ENCODE measurements around the gene SLC16A2. TPM values are rescaled to one million over a fixed set of nuclear protein-coding genes. Genes with fewer than 3 reads are reported as not detected.
"Not testable (repeated sequence)": the region's sequence is repeated elsewhere in the genome, so short reads cannot be mapped to it uniquely, and the experiment has no call there.

The SLC16A2 gene
- total RNA-seq, 2 experiments from 2014 or later = 0.16 to 0.22 TPM

DNA sequence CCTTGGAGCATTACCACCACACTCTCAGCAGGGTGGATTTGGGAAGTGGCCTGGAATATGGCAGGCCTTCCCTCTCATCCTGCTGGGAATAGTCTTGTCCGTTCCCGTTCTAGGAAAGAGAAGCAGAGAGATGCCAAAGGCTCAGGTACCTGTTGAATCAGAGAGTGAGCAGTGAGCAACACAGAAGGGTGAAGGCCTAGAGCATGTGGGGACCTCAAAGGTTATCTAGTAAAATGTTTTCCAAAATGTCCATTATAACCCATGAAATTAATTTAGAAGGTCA is 30.8 kb downstream of the SLC16A2 start:
- no peaks in the 10 kb centered on the region for H3K27me3 Mint-ChIP-seq

DNA sequence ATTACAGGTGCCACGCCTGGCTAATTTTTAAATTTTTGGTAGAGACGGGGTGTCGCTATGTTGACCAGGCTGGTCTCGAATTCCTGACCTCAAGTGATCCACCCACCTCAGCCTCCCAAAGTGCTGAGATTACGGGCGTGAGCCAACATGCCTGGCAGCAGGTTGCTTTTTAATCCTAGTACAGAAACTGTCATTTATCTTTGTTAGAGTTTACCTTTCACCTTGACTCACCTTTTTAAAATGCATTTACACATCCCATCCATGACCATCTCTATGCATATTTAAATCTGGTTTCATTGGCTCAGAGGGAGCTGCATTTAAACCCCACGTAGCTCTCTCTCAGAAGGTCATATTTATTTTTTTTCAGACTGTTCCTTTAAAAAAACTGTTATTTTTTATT is 31.9 kb downstream of the SLC16A2 start:
- Mint-ChIP-seq H3K27me3 (no peaks in the 10 kb centered on the region), H3K9me3 (no peaks in the 10 kb centered on the region), H3K27ac (no peak overlapping the region), H3K4me3 (no peak overlapping the region), H3K36me3 (ENCODE audit: low read depth) (no peaks in the 10 kb centered on the region), H3K4me1 (ENCODE audit: low read depth) (peaks cover 8% of the 10 kb centered on the region)
- no peaks in the 10 kb centered on the region for H3K27me3 ChIP-seq (ENCODE audit: control insufficient read depth in 1 of 2, insufficient read depth in 2 of 2, low read length in 2 of 2)
- H3K27ac ChIP-seq (ENCODE audit: low read depth in 1 of 2, low read length in 2 of 2) = no peak overlapping the region
- H3K4me1 ChIP-seq (ENCODE audit: insufficient read depth, low read length) = peaks cover 4% of the 10 kb centered on the region
- no peak for DNase-seq
- POLR2A ChIA-PET = no interaction called here
- CTCF ChIA-PET = no interaction called here
- H3K4me3 ChIP-seq (ENCODE audit: low read length) = no peak overlapping the region
- no peak for ATAC-seq (ENCODE audit: poor library complexity)
- TF ChIP-seq, protein P1, sequence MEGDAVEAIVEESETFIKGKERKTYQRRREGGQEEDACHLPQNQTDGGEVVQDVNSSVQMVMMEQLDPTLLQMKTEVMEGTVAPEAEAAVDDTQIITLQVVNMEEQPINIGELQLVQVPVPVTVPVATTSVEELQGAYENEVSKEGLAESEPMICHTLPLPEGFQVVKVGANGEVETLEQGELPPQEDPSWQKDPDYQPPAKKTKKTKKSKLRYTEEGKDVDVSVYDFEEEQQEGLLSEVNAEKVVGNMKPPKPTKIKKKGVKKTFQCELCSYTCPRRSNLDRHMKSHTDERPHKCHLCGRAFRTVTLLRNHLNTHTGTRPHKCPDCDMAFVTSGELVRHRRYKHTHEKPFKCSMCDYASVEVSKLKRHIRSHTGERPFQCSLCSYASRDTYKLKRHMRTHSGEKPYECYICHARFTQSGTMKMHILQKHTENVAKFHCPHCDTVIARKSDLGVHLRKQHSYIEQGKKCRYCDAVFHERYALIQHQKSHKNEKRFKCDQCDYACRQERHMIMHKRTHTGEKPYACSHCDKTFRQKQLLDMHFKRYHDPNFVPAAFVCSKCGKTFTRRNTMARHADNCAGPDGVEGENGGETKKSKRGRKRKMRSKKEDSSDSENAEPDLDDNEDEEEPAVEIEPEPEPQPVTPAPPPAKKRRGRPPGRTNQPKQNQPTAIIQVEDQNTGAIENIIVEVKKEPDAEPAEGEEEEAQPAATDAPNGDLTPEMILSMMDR (IDR thresholded peaks at IDR 0.05) = no peak
- no peaks in the 10 kb centered on the region for H3K36me3 ChIP-seq (ENCODE audit: insufficient read depth, low read length)
- intact Hi-C loops (cut with DNase I, micrococcal nuclease) = no loop called here
- H3K9me3 ChIP-seq (ENCODE audit: control insufficient read depth in 1 of 2, insufficient read depth in 1 of 2, low read length in 2 of 2) = no peaks in the 10 kb centered on the region

More for the DNA sequence above, 30.8 kb downstream of the SLC16A2 start:
- ATAC-seq (ENCODE audit: poor library complexity) (no peak), DNase-seq (no peak)
- Histone ChIP-seq H3K27me3 (ENCODE audit: control insufficient read depth in 1 of 2, insufficient read depth in 2 of 2, low read length in 2 of 2) (no peaks in the 10 kb centered on the region), H3K4me3 (ENCODE audit: low read length) (no peak overlapping the region), H3K36me3 (ENCODE audit: insufficient read depth, low read length) (no peaks in the 10 kb centered on the region), H3K9me3 (ENCODE audit: control insufficient read depth in 1 of 2, insufficient read depth in 1 of 2, low read length in 2 of 2) (no peaks in the 10 kb centered on the region), H3K4me1 (ENCODE audit: insufficient read depth, low read length) (peaks cover 4% of the 10 kb centered on the region), H3K27ac (ENCODE audit: low read depth in 1 of 2, low read length in 2 of 2) (no peak overlapping the region)
- Mint-ChIP-seq H3K9me3 (no peaks in the 10 kb centered on the region), H3K36me3 (ENCODE audit: low read depth) (no peaks in the 10 kb centered on the region), H3K4me1 (ENCODE audit: low read depth) (peaks cover 8% of the 10 kb centered on the region), H3K27ac (no peak overlapping the region), H3K4me3 (no peak overlapping the region)
- intact Hi-C loops (cut with DNase I, micrococcal nuclease) = no loop called here
- POLR2A ChIA-PET = no interaction called here
- CTCF ChIA-PET = no interaction called here
- TF ChIP-seq, protein P1 (IDR thresholded peaks at IDR 0.05) = no peak

DNA sequence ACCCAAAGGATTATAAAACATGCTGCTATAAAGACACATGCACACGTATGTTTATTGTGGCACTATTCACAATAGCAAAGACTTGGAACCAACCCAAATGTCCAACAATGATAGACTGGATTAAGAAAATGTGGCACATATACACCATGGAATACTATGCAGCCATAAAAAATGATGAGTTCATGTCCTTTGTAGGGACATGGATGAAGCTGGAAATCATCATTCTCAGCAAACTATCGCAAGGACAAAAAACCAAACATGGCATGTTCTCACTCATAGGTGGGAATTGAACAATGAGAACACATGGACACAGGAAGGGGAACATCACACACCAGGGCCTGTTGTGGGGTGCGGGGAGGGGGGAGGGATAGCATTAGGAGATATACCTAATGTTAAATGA is 32.9 kb downstream of the SLC16A2 start:
- H3K27ac Mint-ChIP-seq; intact Hi-C loops (cut with DNase I, micrococcal nuclease); ATAC-seq (ENCODE audit: poor library complexity): not testable (repeated sequence)

DNA sequence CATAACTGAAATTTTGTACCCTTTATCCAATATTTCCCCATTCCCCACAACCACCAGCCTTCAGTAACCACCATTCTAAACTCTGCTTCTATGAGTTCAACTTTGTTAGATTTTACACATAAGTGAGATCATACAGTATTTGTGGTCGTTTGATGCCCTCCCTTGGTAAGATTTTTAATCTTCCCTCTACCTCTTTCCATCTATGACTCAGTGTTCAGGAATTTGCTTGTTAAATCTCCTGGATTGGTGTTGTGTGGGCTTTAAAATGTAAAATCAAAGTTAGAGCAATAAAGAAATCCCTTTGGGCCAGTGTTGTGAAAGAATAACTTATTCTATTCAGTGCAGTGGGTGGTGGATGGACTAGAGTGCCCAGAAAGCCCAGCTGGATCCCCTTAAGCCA is 37.4 kb downstream of the SLC16A2 start:
- CTCF ChIA-PET = no interaction called here
- TF ChIP-seq, protein P1 (IDR thresholded peaks at IDR 0.05) = no peak
- H3K27me3 ChIP-seq (ENCODE audit: control insufficient read depth in 1 of 2, insufficient read depth in 2 of 2, low read length in 2 of 2) = no peaks in the 10 kb centered on the region
- no peak overlapping the region for H3K4me3 ChIP-seq (ENCODE audit: low read length)
- Mint-ChIP-seq H3K4me1 (ENCODE audit: low read depth) (no peaks in the 10 kb centered on the region), H3K9me3 (no peaks in the 10 kb centered on the region), H3K4me3 (no peak overlapping the region), H3K27ac (no peak overlapping the region), H3K27me3 (no peaks in the 10 kb centered on the region), H3K36me3 (ENCODE audit: low read depth) (no peaks in the 10 kb centered on the region)
- H3K27ac ChIP-seq (ENCODE audit: low read depth in 1 of 2, low read length in 2 of 2) = no peak overlapping the region
- H3K36me3 ChIP-seq (ENCODE audit: insufficient read depth, low read length) = no peaks in the 10 kb centered on the region
- no peaks in the 10 kb centered on the region for H3K9me3 ChIP-seq (ENCODE audit: control insufficient read depth in 1 of 2, insufficient read depth in 1 of 2, low read length in 2 of 2)
- no peak for DNase-seq
- POLR2A ChIA-PET = no interaction called here
- intact Hi-C loops (cut with DNase I, micrococcal nuclease) = no loop called here
- ATAC-seq (ENCODE audit: poor library complexity) = no peak
- no peaks in the 10 kb centered on the region for H3K4me1 ChIP-seq (ENCODE audit: insufficient read depth, low read length)

More for the DNA sequence above, 32.9 kb downstream of the SLC16A2 start:
- H3K36me3 ChIP-seq (ENCODE audit: insufficient read depth, low read length); DNase-seq; H3K4me1 Mint-ChIP-seq (ENCODE audit: low read depth); H3K36me3 Mint-ChIP-seq (ENCODE audit: low read depth); H3K27me3 ChIP-seq (ENCODE audit: control insufficient read depth in 1 of 2, insufficient read depth in 2 of 2, low read length in 2 of 2); H3K27me3 Mint-ChIP-seq; H3K27ac ChIP-seq (ENCODE audit: low read depth in 1 of 2, low read length in 2 of 2); POLR2A ChIA-PET; H3K4me3 Mint-ChIP-seq; H3K9me3 Mint-ChIP-seq; CTCF ChIA-PET; H3K4me3 ChIP-seq (ENCODE audit: low read length); H3K9me3 ChIP-seq (ENCODE audit: control insufficient read depth in 1 of 2, insufficient read depth in 1 of 2, low read length in 2 of 2); H3K4me1 ChIP-seq (ENCODE audit: insufficient read depth, low read length): not testable (repeated sequence)

Measured in CD4-positive, alpha-beta T cell (primary cell).